Brain pericyte (primary cell): ENCODE measurements around the gene TEP1.
"Not testable (repeated sequence)": the region's sequence is repeated elsewhere in the genome, so short reads cannot be mapped to it uniquely, and the experiment has no call there.

Source experiments
- DNase-seq: peaks from one replicate; pipeline ENCODE4 v3.0.0-alpha.2; 2012; ENCODE audit warnings: low read depth, low spot score

Gene TEP1

DNA sequence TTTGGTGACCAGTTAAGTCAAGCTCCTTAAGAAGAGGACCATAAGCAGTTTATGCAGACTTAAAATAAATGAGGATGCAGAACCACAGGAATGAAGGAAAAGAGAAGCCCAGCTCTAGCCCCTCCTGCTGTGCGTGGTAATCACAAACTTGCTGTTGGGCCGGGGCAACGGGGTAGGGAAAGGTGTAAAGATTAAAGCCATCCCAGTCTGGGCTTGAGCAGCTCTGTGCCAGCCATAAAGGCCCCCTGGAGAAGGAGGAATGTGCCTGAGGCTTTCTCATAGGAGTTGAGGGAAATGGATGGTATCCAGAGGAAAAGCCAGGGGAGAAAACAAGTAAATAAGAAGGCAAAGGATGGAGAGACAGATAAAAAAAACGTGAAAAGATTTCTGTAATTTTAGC, 25.1 kb downstream of the TEP1 start:
- no peak for DNase-seq

- DNase-seq: no peak
Observed at GRCh38 chr14:20387576-20387975, 25.7 kb downstream of the TEP1 start.

DNA sequence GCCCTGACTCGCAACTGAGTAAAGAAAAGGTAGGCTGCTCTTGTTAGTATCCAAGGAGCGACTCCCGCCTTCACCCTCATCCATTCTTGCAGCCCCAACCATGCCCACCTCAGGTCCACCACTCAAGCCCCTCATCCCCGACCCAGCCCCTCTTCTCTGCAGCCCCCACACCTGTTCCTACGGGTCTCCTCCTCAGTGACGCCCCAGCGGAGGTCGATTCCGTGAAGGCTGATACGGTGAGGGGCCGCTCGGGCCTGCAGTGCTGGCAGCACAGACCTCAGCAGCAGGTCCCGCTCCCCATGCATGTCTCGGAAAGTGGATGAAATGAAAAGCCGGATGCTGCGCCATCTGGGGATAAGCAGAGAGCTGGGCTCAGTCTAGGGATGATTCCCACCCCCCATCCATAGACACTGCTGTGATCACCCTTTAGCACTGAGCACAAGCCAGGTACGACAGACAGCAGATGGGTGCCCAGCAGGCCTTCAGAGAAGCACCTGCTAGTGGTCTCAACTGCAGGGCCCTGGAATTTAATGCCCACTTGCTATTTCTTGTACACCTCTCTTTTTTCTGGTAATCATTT, 26.9 kb downstream of the TEP1 start:
- DNase-seq: no peak

GRCh38 chr14:20384886-20385285, 28.4 kb downstream of the TEP1 start:
- no peak for DNase-seq

- no peak for DNase-seq
Observed at GRCh38 chr14:20384321-20384720, 29.0 kb downstream of the TEP1 start.

- no peak for DNase-seq
Observed at GRCh38 chr14:20383636-20384035, 29.7 kb downstream of the TEP1 start.

- DNase-seq: no peak
Observed at GRCh38 chr14:20383032-20383431, 30.3 kb downstream of the TEP1 start.

- no peak for DNase-seq
Observed at GRCh38 chr14:20382526-20382925, 30.8 kb downstream of the TEP1 start.

DNA sequence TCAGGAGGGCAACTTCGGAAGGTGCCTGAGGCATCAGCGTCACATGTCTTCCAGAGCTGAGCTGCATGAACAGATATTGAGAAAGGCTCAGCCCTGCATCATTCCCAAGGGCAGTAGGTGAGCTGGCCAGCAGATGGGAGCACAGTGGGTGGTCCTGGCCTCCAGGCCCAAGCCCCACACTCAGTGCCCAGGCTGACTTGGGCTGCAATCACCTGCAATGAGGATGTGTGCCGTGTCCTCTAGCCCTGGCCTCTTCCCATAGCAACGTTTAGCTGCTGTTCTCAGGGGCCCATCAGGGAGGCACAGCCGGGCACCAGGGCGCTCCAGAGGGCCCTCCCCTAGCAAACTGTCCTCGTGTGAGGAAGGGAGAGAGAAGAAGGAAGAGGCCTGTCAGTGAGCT, 32.0 kb downstream of the TEP1 start:
- no peak for DNase-seq

DNA sequence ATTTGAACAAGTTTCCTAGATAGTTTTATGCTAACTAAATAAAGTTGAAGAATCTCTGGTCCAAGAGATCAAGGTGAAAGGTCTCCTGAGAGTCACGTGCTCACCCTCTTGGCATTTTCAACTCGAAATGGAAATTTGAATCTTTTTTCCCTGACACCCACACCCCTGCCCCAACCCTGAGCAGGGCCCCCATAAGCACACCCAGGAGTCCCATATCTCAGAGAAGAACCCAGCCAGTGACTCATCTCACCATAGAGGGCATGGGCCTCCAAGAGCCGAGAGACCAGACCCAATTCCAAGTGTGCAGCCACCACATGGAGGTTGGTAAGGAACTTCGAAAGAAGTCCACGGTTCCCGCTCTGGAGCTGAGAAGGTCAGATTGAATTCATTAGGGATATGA, 32.6 kb downstream of the TEP1 start:
- DNase-seq: no peak

- DNase-seq: no peak
Observed at GRCh38 chr14:20379743-20380142, 33.6 kb downstream of the TEP1 start.

- no peak for DNase-seq
Observed at GRCh38 chr14:20377171-20377570, 36.1 kb downstream of the TEP1 start.

DNA sequence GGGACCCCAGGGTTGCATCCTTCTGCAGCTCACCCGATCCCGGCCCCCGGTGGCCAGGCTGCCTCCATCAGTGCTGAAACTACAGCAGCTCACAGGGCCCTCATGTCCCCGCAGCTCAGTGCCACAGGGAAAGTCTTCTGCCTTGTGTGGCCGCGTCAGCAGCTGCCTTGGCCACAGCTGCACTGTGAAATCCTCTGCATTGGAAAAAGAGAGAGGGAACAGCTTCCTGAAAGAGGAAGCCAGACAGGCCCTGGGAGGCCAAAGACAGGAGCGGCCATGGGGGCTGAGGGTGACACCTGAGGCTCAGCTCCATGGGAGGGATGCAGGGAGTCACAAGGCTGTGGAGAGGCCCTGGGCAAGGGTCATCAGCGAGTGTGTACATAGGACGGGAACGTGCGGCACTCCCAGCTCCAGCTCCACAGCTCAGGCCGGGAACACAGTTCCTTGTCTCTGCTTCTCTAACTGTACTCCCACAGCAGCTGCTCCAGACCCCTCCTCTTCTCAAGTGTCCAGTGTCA, 37.2 kb downstream of the TEP1 start:
- DNase-seq: no peak

- DNase-seq: no peak
Observed at GRCh38 chr14:20375471-20375870, 37.8 kb downstream of the TEP1 start.

DNA sequence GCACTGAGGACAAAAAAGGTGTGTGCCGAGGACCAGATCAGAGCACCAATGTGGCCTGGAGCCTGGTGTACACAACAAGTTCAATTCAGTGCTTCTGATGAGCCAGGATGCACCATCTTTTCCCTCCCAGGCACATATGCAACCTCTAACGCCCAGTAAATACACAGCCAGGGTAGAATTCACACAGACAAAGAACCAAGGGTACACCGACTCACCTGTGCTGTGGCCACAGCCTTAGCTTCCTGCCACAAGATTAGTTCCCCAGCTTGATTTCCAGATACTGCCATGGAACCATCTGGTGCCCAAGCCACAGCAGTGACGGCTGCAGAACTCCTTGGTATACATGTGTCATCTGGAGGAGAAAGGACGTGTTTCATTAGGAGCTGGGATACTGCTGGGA, 40.5 kb downstream of the TEP1 start:
- DNase-seq: no peak

DNA sequence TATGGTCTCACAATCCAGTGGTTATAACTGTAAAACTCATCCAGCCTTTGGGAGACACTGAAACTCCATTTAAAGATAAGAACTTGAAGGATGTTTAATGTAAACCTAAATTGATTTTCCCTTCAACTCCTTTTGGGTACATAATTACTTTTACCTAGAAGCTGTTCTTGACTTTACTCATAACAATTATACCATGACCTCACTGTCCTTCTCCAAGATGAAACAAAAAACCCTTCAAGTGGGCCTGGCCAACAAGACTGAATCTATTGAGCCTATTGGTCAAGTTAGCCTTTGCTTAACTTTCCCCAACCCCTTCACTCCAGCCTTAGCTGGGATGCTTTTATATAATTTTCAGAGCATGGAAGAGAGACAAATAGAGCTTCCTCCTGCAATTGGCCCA, 47.4 kb downstream of the TEP1 start:
- DNase-seq: no peak

DNA sequence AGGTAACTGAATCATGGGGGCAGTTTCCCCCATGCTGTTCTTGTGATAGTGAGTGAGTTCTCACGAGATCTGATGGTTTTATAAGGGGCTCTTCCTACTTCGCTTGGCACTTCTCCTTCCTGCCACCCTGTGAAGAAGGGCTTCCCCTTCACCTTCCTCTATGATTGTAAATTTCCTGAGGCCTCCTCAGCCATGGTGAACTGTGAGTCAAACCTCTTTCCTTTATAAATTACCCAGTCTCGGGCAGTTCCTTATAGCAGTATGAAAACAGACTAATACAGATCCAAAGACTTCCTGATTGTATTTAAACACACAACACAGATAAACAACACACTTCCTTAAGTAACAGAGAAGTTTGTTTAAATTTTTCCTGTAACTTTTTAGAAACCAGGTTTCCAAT, 54.8 kb downstream of the TEP1 start:
- not testable (repeated sequence) for DNase-seq

- DNase-seq: no peak
Observed at GRCh38 chr14:20356422-20356821, 56.9 kb downstream of the TEP1 start.

DNA sequence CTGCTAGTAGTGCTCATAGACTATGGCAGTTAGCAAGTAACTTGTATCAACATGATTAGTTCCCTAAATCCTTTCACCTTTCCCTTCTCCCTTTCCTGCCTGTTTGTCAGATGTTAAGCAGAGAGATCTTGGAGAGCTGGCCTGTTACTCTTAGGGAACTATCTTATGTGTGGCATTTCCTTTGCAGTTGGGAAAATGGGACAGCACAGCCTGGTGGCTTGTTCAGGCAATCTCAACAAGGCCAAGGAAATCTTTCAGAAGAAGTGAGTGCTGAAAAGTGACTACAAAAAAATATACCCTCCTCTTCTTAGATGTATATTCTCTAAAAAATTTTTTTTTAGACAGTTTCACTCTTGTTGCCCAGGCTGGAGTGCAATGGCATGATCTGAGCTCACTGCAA, 62.4 kb downstream of the TEP1 start:
- DNase-seq: no peak

- no peak for DNase-seq
Observed at GRCh38 chr14:20350282-20350681, 63.0 kb downstream of the TEP1 start.

GRCh38 chr14:20347747-20348146, 65.6 kb downstream of the TEP1 start:
- DNase-seq: no peak

DNA sequence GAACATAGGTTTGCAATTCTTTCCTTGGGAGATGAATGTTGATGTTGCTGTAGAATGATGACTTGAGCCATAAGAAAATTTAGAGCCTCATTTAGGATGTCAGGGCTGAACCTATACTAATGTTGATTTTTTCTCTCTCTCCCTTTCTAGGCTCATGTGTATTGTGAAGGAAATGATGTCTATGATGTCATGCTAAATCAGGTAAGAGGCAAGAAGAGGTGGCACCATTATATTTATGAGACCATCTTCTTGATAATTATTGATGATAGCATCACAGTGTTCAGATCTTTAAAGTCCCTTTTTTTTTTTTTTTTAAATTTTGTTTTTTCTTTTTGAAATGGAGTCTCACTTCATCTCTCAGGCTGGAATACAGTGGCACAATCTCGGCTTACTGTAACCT, 66.6 kb downstream of the TEP1 start:
- no peak for DNase-seq

DNA sequence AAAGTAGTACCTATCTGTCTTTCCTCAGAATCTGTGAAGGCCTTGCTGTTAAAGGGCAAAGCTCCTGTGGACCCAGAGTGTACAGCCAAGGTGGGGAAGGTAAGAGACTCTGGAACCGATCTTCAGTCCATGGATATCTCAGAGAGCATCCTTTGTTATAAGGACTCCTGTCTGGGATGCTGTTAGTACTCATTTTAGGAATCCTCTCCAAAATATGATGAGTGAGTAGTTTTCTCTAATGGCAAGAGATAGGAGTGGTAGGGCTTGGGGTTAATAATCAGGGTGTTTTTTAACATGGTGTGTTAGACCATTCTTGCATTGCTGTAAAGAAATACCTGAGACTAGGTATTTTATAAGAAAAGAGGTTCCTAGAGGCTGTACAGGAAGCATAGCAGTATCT, 67.9 kb downstream of the TEP1 start:
- no peak for DNase-seq

DNA sequence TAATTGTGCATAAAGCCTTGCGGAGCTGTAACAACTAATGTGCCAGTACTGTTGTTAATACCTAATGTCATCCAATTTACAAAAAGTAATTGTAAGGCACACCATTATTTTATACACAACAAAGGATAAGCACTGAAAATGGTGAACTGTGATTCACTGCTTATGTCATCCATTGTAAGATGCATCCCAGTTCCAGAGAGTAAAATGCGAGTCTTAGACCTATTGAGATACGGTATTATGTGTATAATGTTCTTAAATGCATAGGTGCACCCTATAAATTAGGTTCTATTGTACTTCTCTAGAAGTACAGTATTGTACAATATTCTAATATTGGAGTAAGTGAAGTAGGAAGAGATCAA, 69.5 kb downstream of the TEP1 start:
- no peak for DNase-seq
